IMR-90 (cell line): Measurements from ENCODE around the gene IL17D. TPM values are rescaled to one million over a fixed set of nuclear protein-coding genes. Genes with fewer than 3 reads are reported as not detected.

Source experiments
- ATAC-seq: fragments of 200-7000 bp; cut with Tn5 transposase; 2 replicates; pipeline ENCODE4 v1.9.1; 2020; ENCODE audit warnings: low read depth, mild to moderate bottlenecking, moderate library complexity
- BruUV-seq: library from RNA; stranded (reverse); fragments of 400-500 nt; replicated peaks from 2 replicates; lab custom pipeline; 2021; lab: Mats Ljungman, UMichigan
- CTCF ChIA-PET: fragments of 300-600 bp; formaldehyde crosslinking; extraction: SDS; loops from one replicate; lab custom pipeline; 2021; ENCODE audit warnings: antibody characterized with exemption; lab: Yijun Ruan, JAX
- POLR2A ChIA-PET: fragments of 300-600 bp; sonication (Branson Sonifier 250); formaldehyde crosslinking; loops from one replicate; lab custom pipeline; 2022; ENCODE audit warnings: antibody characterized with exemption; ENCODE audit not compliant: unreplicated experiment; lab: Charles Lee
- DNase-seq: peaks from one replicate; pipeline ENCODE4 v3.0.0; 2013
- H2AFZ ChIP-seq: replicated peaks from 2 replicates; pipeline ENCODE3; 2013; ENCODE audit warnings: low read length, mild to moderate bottlenecking; ENCODE audit not compliant: poor library complexity
- H2AK5ac ChIP-seq: 2 replicates; pipeline ENCODE4 v1.6.1; 2013; ENCODE audit warnings: low read depth, low read length, inconsistent platforms
- H2AK9ac ChIP-seq: replicated peaks from 2 replicates; pipeline ENCODE3; 2013; ENCODE audit warnings: mild to moderate bottlenecking, low read depth, low read length, moderate library complexity; ENCODE audit not compliant: poor library complexity
- H2BK120ac ChIP-seq: 2 replicates; pipeline ENCODE4 v1.6.1; 2013; ENCODE audit warnings: low read depth, low read length, inconsistent platforms
- H2BK15ac ChIP-seq: 3 replicates; pipeline ENCODE4 v1.6.1; 2013; ENCODE audit warnings: low read depth, low read length, inconsistent platforms
- H2BK20ac ChIP-seq: 2 replicates; pipeline ENCODE4 v1.6.1; 2013; ENCODE audit warnings: low read depth, mild to moderate bottlenecking, inconsistent platforms, low read length, moderate library complexity
- H2BK5ac ChIP-seq: 2 replicates; pipeline ENCODE4 v1.6.1; 2013; ENCODE audit warnings: mild to moderate bottlenecking, low read depth, low read length, inconsistent platforms; ENCODE audit not compliant: poor library complexity, severe bottlenecking
- H3K14ac ChIP-seq: replicated peaks from 2 replicates; pipeline ENCODE4 v1.6.1; 2013; ENCODE audit warnings: low read depth, low read length, inconsistent platforms
- H3K18ac ChIP-seq: 2 replicates; pipeline ENCODE4 v1.6.1; 2013; ENCODE audit warnings: low read depth, low read length, control low read depth
- H3K23ac ChIP-seq: 2 replicates; pipeline ENCODE4 v1.6.1; 2013; ENCODE audit warnings: low read depth, low read length, inconsistent platforms
- H3K27ac ChIP-seq: 2 replicates; pipeline ENCODE4 v1.5.1; 2013; ENCODE audit warnings: mild to moderate bottlenecking, control low read depth, low read length; ENCODE audit not compliant: insufficient read depth
- H3K27me3 ChIP-seq: 2 replicates; pipeline ENCODE4 v1.6.1; 2013; ENCODE audit warnings: low read length; ENCODE audit not compliant: control insufficient read depth, insufficient read depth
- H3K36me3 ChIP-seq: 2 replicates; pipeline ENCODE4 v1.6.1; 2013; ENCODE audit warnings: low read length, mixed read lengths; ENCODE audit not compliant: control insufficient read depth, insufficient read depth
- H3K4ac ChIP-seq: 2 replicates; pipeline ENCODE4 v1.6.1; 2013; ENCODE audit warnings: low read depth, low read length, inconsistent platforms
- H3K4me1 ChIP-seq: 2 replicates; pipeline ENCODE4 v1.6.1; 2013; ENCODE audit warnings: low read length, mixed read lengths; ENCODE audit not compliant: control insufficient read depth, insufficient read depth
- H3K4me2 ChIP-seq: 2 replicates; pipeline ENCODE4 v1.6.1; 2013; ENCODE audit warnings: low read depth, mild to moderate bottlenecking, control low read depth, low read length, moderate library complexity
- H3K4me3 ChIP-seq: 2 replicates; pipeline ENCODE4 v1.5.1; 2013; ENCODE audit warnings: low read depth, mild to moderate bottlenecking, control low read depth, low read length, moderate library complexity; ENCODE audit not compliant: insufficient read depth
- H3K56ac ChIP-seq: 2 replicates; pipeline ENCODE4 v1.6.1; 2013; ENCODE audit warnings: low read length, inconsistent platforms; ENCODE audit not compliant: insufficient read depth; ENCODE audit errors: extremely low read depth
- H3K79me1 ChIP-seq, 2 experiments: 2 replicates each; pipeline ENCODE4 v1.6.1; 2013; ENCODE audit warnings: low read length in 2 of 2, inconsistent platforms in 1 of 2, low read depth in 1 of 2
- H3K9ac ChIP-seq: 2 replicates; pipeline ENCODE4 v1.6.1; 2013; ENCODE audit warnings: low read depth, low read length, control low read depth
- H3K9me1 ChIP-seq: 2 replicates; pipeline ENCODE4 v1.6.1; 2013; ENCODE audit warnings: low read length, inconsistent platforms; ENCODE audit not compliant: insufficient read depth
- H3K9me3 ChIP-seq: 2 replicates; pipeline ENCODE4 v1.6.1; 2013; ENCODE audit warnings: low read length; ENCODE audit not compliant: control insufficient read depth, insufficient read depth
- H4K20me1 ChIP-seq: 2 replicates; pipeline ENCODE4 v1.6.1; 2013; ENCODE audit warnings: low read length, inconsistent platforms; ENCODE audit not compliant: insufficient read depth
- H4K5ac ChIP-seq: 2 replicates; pipeline ENCODE4 v1.6.1; 2013; ENCODE audit warnings: mild to moderate bottlenecking, low read depth, low read length, control low read depth
- H4K8ac ChIP-seq, 2 experiments: 2 replicates each; pipeline ENCODE4 v1.6.1; 2013; ENCODE audit warnings: low read depth in 2 of 2, low read length in 2 of 2, control low read depth in 1 of 2, inconsistent platforms in 1 of 2
- H4K91ac ChIP-seq: 2 replicates; pipeline ENCODE4 v1.6.1; 2013; ENCODE audit warnings: low read depth, low read length, inconsistent platforms; ENCODE audit not compliant: insufficient read depth
- BHLHE40 ChIP-seq: fragments of 150-350 bp; IDR thresholded peaks from 2 replicates; pipeline ENCODE4 v1.6.1; 2016; ENCODE audit warnings: mild to moderate bottlenecking, low read depth, low read length
- CEBPB ChIP-seq: IDR thresholded peaks from 2 replicates; pipeline ENCODE4 v1.6.1; 2012; ENCODE audit warnings: low read depth, low read length, improper control_type of control experiment
- CHD1 ChIP-seq: IDR thresholded peaks from 2 replicates; pipeline ENCODE4 v1.6.1; 2012; ENCODE audit warnings: low read depth, low read length, improper control_type of control experiment
- ELK1 ChIP-seq: fragments of 150-350 bp; IDR thresholded peaks from 2 replicates; pipeline ENCODE4 v1.6.1; 2016; ENCODE audit warnings: low read depth, mild to moderate bottlenecking, low read length, moderate library complexity, borderline replicate concordance
- MAZ ChIP-seq: IDR thresholded peaks from 2 replicates; pipeline ENCODE4 v1.6.1; 2012; ENCODE audit warnings: low read depth, mild to moderate bottlenecking, low read length, improper control_type of control experiment, moderate library complexity, borderline replicate concordance
- MXI1 ChIP-seq: IDR thresholded peaks from 2 replicates; pipeline ENCODE4 v1.6.1; 2012; ENCODE audit warnings: low read depth, mild to moderate bottlenecking, low read length, moderate library complexity, borderline replicate concordance
- NFE2L2 ChIP-seq: fragments of 150-350 bp; IDR thresholded peaks from 2 replicates; pipeline ENCODE4 v1.6.1; 2016; ENCODE audit warnings: low read depth, mild to moderate bottlenecking, low read length
- POLR2A ChIP-seq: IDR thresholded peaks from 2 replicates; pipeline ENCODE4 v1.6.1; 2012; ENCODE audit warnings: mild to moderate bottlenecking, low read depth, low read length
- RFX5 ChIP-seq: IDR thresholded peaks from 2 replicates; pipeline ENCODE4 v1.8.0; 2012; ENCODE audit warnings: low read depth, mild to moderate bottlenecking, low read length, moderate library complexity
- SMC3 ChIP-seq: fragments of 150-350 bp; IDR thresholded peaks from 2 replicates; pipeline ENCODE4 v1.6.1; 2016; ENCODE audit warnings: low read depth, mild to moderate bottlenecking, antibody characterized with exemption, low read length, moderate library complexity
- USF2 ChIP-seq: fragments of 150-350 bp; IDR thresholded peaks from 2 replicates; pipeline ENCODE4 v1.6.1; 2017; ENCODE audit warnings: mild to moderate bottlenecking, antibody characterized with exemption, low read length, low read depth
- dilution Hi-C: fragments of 300-500 bp; cut with HindIII; formaldehyde crosslinking; loops from one replicate; pipeline ENCODE4 v1.14.3; 2018; ENCODE audit warnings: low sequenced_read_pairs; ENCODE audit not compliant: unreplicated experiment
- in situ Hi-C: fragments of 300-500 bp; cut with MboI; formaldehyde crosslinking; loops from 3 replicates; pipeline ENCODE4 v1.14.3; 2019; ENCODE audit warnings: low sequenced_read_pairs, inconsistent platforms, mixed read lengths
- intact Hi-C: fragments of 100-400 bp; cut with micrococcal nuclease; formaldehyde crosslinking; loops from 2 replicates; pipeline ENCODE4 v1.10.0; 2022
- polyA plus RNA-seq, 3 experiments: library from polyadenylated mRNA; depleted of rRNA; stranded (reverse); fragments of >200 nt; gene quantifications; 2 replicates each; pipeline ENCODE4 v1.2.3, GENCODE V29; 2012; ENCODE audit warnings: low replicate concordance in 1 of 3
- total RNA-seq: library from RNA; depleted of rRNA; stranded (reverse); fragments of >200 nt; gene quantifications from 2 replicates; pipeline ENCODE4 v1.2.3, GENCODE V29; 2012

Gene IL17D
- total and polyA plus RNA-seq, 2 of the 4 experiments (the other 2 are of a cell fraction), result 0.72 to 1.4 TPM

GRCh38 chr13:20754009-20754408, 50.5 kb downstream of the IL17D start:
- Histone ChIP-seq H4K5ac (no peak overlapping the region), H3K27ac (no peak overlapping the region), H3K4me3 (no peak overlapping the region), H3K9ac (no peak overlapping the region), H2AK9ac (no peak overlapping the region), H2AFZ (no peak overlapping the region), H4K91ac (no peak overlapping the region), H2BK5ac (no peak overlapping the region), H3K4ac (no peak overlapping the region), H3K27me3 (no peaks in the 10 kb centered on the region), H2BK15ac (no peak overlapping the region), H2BK20ac (no peak overlapping the region), H3K36me3 (no peaks in the 10 kb centered on the region), H3K9me1 (no peaks in the 10 kb centered on the region), H2BK120ac (no peak overlapping the region), H3K4me1 (no peaks in the 10 kb centered on the region), H4K8ac (no peak overlapping the region), H3K9me3 (peaks cover 12% of the 10 kb centered on the region), H3K4me2 (no peak overlapping the region), H4K20me1 (no peaks in the 10 kb centered on the region), H3K18ac (no peak overlapping the region), H3K23ac (no peak overlapping the region), H3K14ac (no peak overlapping the region), H3K79me1 (no peaks in the 10 kb centered on the region), H3K56ac (no peak overlapping the region), H2AK5ac (no peak overlapping the region)
- intact Hi-C loops, result no loop called here
- TF ChIP-seq CEBPB (no peak), MXI1 (no peak), USF2 (no peak), RFX5 (no peak), SMC3 (no peak), CHD1 (no peak), BHLHE40 (no peak), POLR2A (no peak), MAZ (no peak), ELK1 (no peak), NFE2L2 (no peak)
- DNase-seq (no peak), ATAC-seq (no peak)
- ChIA-PET POLR2A (no interaction called here), CTCF (no interaction called here)
- BruUV-seq, result no TSS peak
- dilution Hi-C loops, result no loop called here
- in situ Hi-C loops, result no loop called here
